GM21619 (cell line): ENCODE results near the gene SGSM1.
"Not testable (repeated sequence)": the region's sequence is repeated elsewhere in the genome, so short reads cannot be mapped to it uniquely, and the experiment has no call there.

Experiments used
- ATAC-seq: cut with Tn5 transposase; IDR thresholded peaks from one replicate; pipeline ENCODE4 v1.9.1; 2021; ENCODE audit not compliant: unreplicated experiment

SGSM1 gene

GRCh38 chr22:24893341-24894070 lies 87.5 kb downstream of the SGSM1 start:
- ATAC-seq = no peak

GRCh38 chr22:24894220-24894975 lies 88.4 kb downstream of the SGSM1 start:
- ATAC-seq = no peak

GRCh38 chr22:24894998-24895397 lies 89.0 kb downstream of the SGSM1 start:
- no peak for ATAC-seq

GRCh38 chr22:24901448-24901847 lies 95.4 kb downstream of the SGSM1 start:
- ATAC-seq = no peak

- no peak for ATAC-seq
Observed at GRCh38 chr22:24905909-24906308, 99.9 kb downstream of the SGSM1 start.

GRCh38 chr22:24907101-24907500 lies 101.1 kb downstream of the SGSM1 start:
- not testable (repeated sequence) for ATAC-seq

- ATAC-seq = no peak
Observed at GRCh38 chr22:24920029-24920428, 114.0 kb downstream of the SGSM1 start.

GRCh38 chr22:24925586-24926427 lies 119.8 kb downstream of the SGSM1 start:
- ATAC-seq = no peak

- ATAC-seq = no peak
Observed at GRCh38 chr22:24926428-24926725, 120.4 kb downstream of the SGSM1 start.

GRCh38 chr22:24926849-24927579 lies 121.0 kb downstream of the SGSM1 start:
- ATAC-seq = no peak

GRCh38 chr22:24928322-24928721 lies 122.3 kb downstream of the SGSM1 start:
- ATAC-seq = no peak

GRCh38 chr22:24930678-24931077 lies 124.7 kb downstream of the SGSM1 start:
- ATAC-seq = no peak

GRCh38 chr22:24935771-24936483 lies 129.9 kb downstream of the SGSM1 start:
- no peak for ATAC-seq

- no peak for ATAC-seq
Observed at GRCh38 chr22:24937114-24937513, 131.1 kb downstream of the SGSM1 start.

GRCh38 chr22:24938741-24939341 lies 132.8 kb downstream of the SGSM1 start:
- ATAC-seq = no peak

- no peak for ATAC-seq
Observed at GRCh38 chr22:24942301-24942700, 136.3 kb downstream of the SGSM1 start.

- ATAC-seq = no peak
Observed at GRCh38 chr22:24944217-24944937, 138.4 kb downstream of the SGSM1 start.

- no peak for ATAC-seq
Observed at GRCh38 chr22:24945430-24945829, 139.4 kb downstream of the SGSM1 start.

- no peak for ATAC-seq
Observed at GRCh38 chr22:24947383-24947782, 141.4 kb downstream of the SGSM1 start.
